Stomach smooth muscle (tissue), 2 donors: ENCODE results near the gene C12orf57.

ENCODE experiments used
- H3K27ac ChIP-seq: one replicate; pipeline ENCODE4 v1.7.0; 2013; ENCODE audit warnings: mild to moderate bottlenecking, low read length, inconsistent platforms
- H3K27me3 ChIP-seq, 2 donors: one replicate each; pipeline ENCODE4 v1.7.0; 2013; ENCODE audit warnings: low read length in 2 of 2; ENCODE audit not compliant: insufficient read depth in 2 of 2, control insufficient read depth in 1 of 2
- H3K36me3 ChIP-seq, 2 donors: one replicate each; pipeline ENCODE4 v1.7.0; 2013; ENCODE audit warnings: low read length in 2 of 2; ENCODE audit not compliant: control insufficient read depth in 2 of 2, insufficient read depth in 2 of 2
- H3K4me1 ChIP-seq: one replicate; pipeline ENCODE4 v1.7.0; 2013; ENCODE audit warnings: low read length; ENCODE audit not compliant: control insufficient read depth, insufficient read depth
- H3K4me3 ChIP-seq, 2 donors: one replicate each; pipeline ENCODE4 v1.7.0; 2013; ENCODE audit warnings: low read length in 2 of 2
- H3K9ac ChIP-seq, 2 donors: one replicate each; pipeline ENCODE4 v1.7.0; 2013; ENCODE audit warnings: low read length in 2 of 2, mild to moderate bottlenecking in 1 of 2
- H3K9me3 ChIP-seq, 2 donors: one replicate each; pipeline ENCODE4 v1.7.0; 2013; ENCODE audit warnings: low read length in 2 of 2; ENCODE audit not compliant: control insufficient read depth in 2 of 2
- donor health status: healthy.
- donor health status: Pancreatic carcinoma.

C12orf57 gene

DNA sequence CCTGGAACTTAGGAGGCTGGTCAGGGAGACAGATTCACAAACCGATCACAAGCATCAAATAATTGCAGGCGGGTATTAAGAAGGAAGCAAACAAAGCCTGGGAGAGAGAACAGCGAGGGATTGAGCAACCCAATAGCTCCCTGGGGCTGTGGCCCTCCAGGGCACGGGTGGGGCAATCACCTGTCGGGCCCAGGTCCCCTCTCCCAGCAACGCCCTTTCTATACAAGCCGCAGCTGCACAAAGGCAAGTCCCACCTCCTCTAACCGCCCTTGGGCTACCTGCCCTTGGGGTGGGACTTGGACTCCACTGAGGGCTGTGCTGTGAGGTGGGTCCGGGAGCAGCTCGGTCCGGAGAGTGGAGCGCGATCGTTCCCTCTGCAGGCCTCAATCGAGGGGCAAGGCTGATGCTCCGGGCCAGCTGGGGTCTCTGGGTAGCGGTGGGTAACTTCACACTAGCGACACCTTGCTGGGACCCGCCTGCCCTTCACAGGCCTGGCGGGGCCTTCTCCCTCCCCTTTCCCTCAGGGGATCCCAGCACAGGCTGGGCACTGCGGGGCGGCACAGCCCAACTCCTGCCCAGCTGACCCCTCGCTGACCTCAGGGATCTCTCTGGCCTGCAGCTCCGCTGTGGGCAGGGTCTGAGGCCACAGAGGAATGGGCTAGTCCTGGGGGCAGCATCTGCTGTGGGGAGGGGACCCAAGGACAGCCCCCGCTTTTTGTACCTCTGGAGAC, 18.6 kb downstream of the C12orf57 start:
- H3K27ac ChIP-seq, result peak overlapping the region; percentile 64
- no peaks in the 10 kb centered on the region for H3K27me3 ChIP-seq
- H3K4me1 ChIP-seq, result peaks cover 33% of the 10 kb centered on the region
- peak overlapping the region in 1 of 2 donors; percentile 54 for H3K4me3 ChIP-seq
- no peaks in the 10 kb centered on the region for H3K9me3 ChIP-seq
- peaks cover 19% of the 10 kb centered on the region in 2 donors for H3K36me3 ChIP-seq
- H3K9ac ChIP-seq, result peak overlapping the region; percentile 30 to 62

- no peak overlapping the region for H3K9ac ChIP-seq
- no peaks in the 10 kb centered on the region for H3K27me3 ChIP-seq
- H3K4me3 ChIP-seq, result no peak overlapping the region
- peaks cover 26% of the 10 kb centered on the region in 2 donors for H3K36me3 ChIP-seq
- H3K27ac ChIP-seq, result peak overlapping the region; percentile 64
- H3K9me3 ChIP-seq, result no peaks in the 10 kb centered on the region
- peaks cover 40% of the 10 kb centered on the region for H3K4me1 ChIP-seq
Measured at GRCh38 chr12:6963016-6963731, 19.4 kb downstream of the C12orf57 start.

- Histone ChIP-seq H3K4me1 (peaks cover 47% of the 10 kb centered on the region), H3K27me3 (no peaks in the 10 kb centered on the region), H3K27ac (peak overlapping the region; percentile 78), H3K4me3 (no peak overlapping the region), H3K36me3 (peaks cover 34% of the 10 kb centered on the region in 2 donors), H3K9me3 (no peaks in the 10 kb centered on the region), H3K9ac (peak overlapping the region; percentile 25 to 60)
Measured at GRCh38 chr12:6963791-6964413, 20.1 kb downstream of the C12orf57 start.

GRCh38 chr12:6964605-6965025, 20.8 kb downstream of the C12orf57 start:
- H3K4me3 ChIP-seq, result no peak overlapping the region
- H3K36me3 ChIP-seq, result peaks cover 35% of the 10 kb centered on the region in 2 donors
- H3K9ac ChIP-seq, result peak overlapping the region; percentile 25 to 60
- no peaks in the 10 kb centered on the region for H3K27me3 ChIP-seq
- peak overlapping the region; percentile 78 for H3K27ac ChIP-seq
- peaks cover 54% of the 10 kb centered on the region for H3K4me1 ChIP-seq
- H3K9me3 ChIP-seq, result no peaks in the 10 kb centered on the region

DNA sequence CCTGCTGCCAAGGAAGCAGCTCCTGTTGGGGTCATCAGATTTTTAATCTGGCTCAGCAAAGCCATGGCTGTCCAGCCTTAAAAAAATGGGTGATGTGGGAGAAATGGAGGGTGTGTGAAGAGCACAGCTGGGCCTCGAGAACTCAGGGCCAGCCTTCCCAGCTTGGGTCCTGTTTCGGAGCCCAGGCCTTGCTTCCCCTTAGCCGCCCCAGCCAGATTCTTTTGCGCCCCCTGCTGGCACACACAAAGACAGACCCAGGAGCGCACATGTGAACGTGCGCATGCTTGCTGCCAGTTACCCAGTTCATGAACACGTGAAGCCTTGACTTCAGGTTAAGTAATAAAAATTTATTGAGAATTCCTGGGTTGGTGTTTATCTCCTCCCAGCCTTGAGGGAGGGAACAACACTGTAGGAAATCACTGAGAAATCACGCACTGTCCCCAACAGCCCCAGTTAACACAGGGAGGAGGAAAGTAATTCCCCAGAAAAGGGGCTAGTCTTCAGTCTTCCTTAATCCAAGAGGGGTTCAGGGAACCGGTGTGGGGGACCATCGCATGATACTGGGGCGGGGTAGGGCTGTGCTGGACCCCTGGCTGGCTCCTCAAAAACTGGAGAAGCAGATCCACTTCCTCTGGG, 21.3 kb downstream of the C12orf57 start:
- H3K36me3 ChIP-seq, result peaks cover 35% of the 10 kb centered on the region in 2 donors
- no peaks in the 10 kb centered on the region for H3K27me3 ChIP-seq
- peak overlapping the region; percentile 25 to 60 for H3K9ac ChIP-seq
- H3K27ac ChIP-seq, result peak overlapping the region; percentile 78
- peaks cover 57% of the 10 kb centered on the region for H3K4me1 ChIP-seq
- no peak overlapping the region for H3K4me3 ChIP-seq
- no peaks in the 10 kb centered on the region for H3K9me3 ChIP-seq

GRCh38 chr12:6965714-6966113, 21.9 kb downstream of the C12orf57 start:
- no peaks in the 10 kb centered on the region for H3K27me3 ChIP-seq
- H3K9me3 ChIP-seq, result no peaks in the 10 kb centered on the region
- peaks cover 35% of the 10 kb centered on the region in 2 donors for H3K36me3 ChIP-seq
- peak overlapping the region; percentile 78 for H3K27ac ChIP-seq
- H3K4me1 ChIP-seq, result peaks cover 55% of the 10 kb centered on the region
- H3K4me3 ChIP-seq, result no peak overlapping the region
- no peak overlapping the region for H3K9ac ChIP-seq

GRCh38 chr12:6966351-6966750, 22.5 kb downstream of the C12orf57 start:
- Histone ChIP-seq H3K4me1 (peaks cover 50% of the 10 kb centered on the region), H3K4me3 (no peak overlapping the region), H3K9me3 (no peaks in the 10 kb centered on the region), H3K36me3 (peaks cover 35% of the 10 kb centered on the region in 2 donors), H3K9ac (no peak overlapping the region), H3K27me3 (no peaks in the 10 kb centered on the region), H3K27ac (no peak overlapping the region)

- Histone ChIP-seq H3K27ac (no peak overlapping the region), H3K9me3 (no peaks in the 10 kb centered on the region), H3K9ac (no peak overlapping the region), H3K4me3 (no peak overlapping the region), H3K27me3 (no peaks in the 10 kb centered on the region), H3K36me3 (peaks cover 35% of the 10 kb centered on the region in 2 donors), H3K4me1 (peaks cover 41% of the 10 kb centered on the region)
Measured at GRCh38 chr12:6967651-6968100, 23.9 kb downstream of the C12orf57 start.

- Histone ChIP-seq H3K4me1 (peaks cover 39% of the 10 kb centered on the region), H3K36me3 (peaks cover 35% of the 10 kb centered on the region in 2 donors), H3K4me3 (peak overlapping the region in 1 of 2 donors; percentile 44), H3K27ac (no peak overlapping the region), H3K27me3 (no peaks in the 10 kb centered on the region), H3K9ac (no peak overlapping the region), H3K9me3 (no peaks in the 10 kb centered on the region)
Measured at GRCh38 chr12:6968426-6968825, 24.6 kb downstream of the C12orf57 start.

- peak overlapping the region; percentile 93 for H3K9ac ChIP-seq
- peaks cover 46 to 48% of the 10 kb centered on the region in 2 donors for H3K36me3 ChIP-seq
Measured at GRCh38 chr12:6970096-6970527, 26.3 kb downstream of the C12orf57 start.

More at GRCh38 chr12:6970096-6970527, 26.3 kb downstream of the C12orf57 start:
- H3K4me1 ChIP-seq, result peaks cover 34% of the 10 kb centered on the region
- peak overlapping the region; percentile 99 to 100 for H3K4me3 ChIP-seq
- H3K27me3 ChIP-seq, result no peaks in the 10 kb centered on the region
- no peaks in the 10 kb centered on the region for H3K9me3 ChIP-seq
- peak overlapping the region; percentile 89 for H3K27ac ChIP-seq
